GM21390 (cell line): ENCODE data around the gene ROBO2.

Source experiments
- ATAC-seq: cut with Tn5 transposase; IDR thresholded peaks from one replicate; pipeline ENCODE4 v1.9.1; 2021; ENCODE audit not compliant: unreplicated experiment

The ROBO2 gene

DNA sequence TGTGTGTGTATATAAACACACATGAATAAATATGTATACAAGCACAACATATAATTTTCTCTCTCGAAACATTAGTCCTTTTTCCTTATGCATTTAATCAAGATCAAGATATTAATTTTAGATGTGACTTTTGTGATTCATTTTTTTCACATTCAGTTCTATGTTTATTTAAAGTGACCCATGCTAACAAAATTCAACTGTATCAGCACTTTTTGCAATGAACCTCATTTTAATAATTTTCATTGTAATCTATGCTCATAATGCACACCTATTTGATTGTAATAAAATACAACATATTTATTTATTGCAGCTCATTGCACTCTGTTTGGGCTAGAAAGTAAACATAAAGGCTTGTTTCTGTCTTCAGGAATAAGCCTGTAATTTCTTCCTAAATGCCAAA, 586.3 kb downstream of the ROBO2 start:
- ATAC-seq, result no peak

DNA sequence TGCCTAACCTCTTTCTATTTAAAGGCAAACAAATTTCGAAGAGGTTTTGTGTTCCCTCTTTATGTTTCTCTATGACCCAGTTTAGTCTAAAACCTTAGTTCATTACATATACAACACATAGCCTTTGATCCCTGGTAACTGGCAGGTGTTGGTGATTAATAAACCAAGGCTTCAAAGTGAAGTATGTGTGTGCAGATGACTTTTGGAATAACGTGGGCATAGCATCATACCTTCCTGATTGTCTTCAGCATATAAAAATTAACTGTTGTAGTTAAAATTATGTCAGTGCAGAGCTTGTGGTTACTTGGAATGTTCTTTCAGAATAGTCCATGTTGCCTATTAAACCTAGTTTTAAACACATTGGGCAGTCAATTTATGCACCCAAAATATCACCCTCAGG, 608.3 kb downstream of the ROBO2 start:
- ATAC-seq, result no peak

DNA sequence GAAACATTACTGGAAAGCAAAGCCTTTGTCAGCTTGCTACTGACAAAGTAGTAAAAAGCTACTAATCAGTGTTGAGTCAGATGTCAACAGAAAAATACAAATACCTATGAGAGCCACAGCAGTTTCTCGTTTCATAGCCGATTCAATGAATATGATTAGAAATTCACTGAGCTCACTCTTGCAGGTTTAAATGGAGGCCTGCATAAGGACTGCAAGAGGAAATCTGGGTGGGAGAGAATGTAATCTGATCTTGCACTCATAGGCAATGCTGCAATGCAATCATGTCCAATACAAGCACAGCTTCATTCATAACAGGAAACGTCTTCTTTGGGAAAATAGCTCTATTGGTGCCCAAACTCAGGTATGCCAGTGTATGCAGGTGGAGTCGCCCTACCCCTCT, 608.8 kb downstream of the ROBO2 start:
- no peak for ATAC-seq

DNA sequence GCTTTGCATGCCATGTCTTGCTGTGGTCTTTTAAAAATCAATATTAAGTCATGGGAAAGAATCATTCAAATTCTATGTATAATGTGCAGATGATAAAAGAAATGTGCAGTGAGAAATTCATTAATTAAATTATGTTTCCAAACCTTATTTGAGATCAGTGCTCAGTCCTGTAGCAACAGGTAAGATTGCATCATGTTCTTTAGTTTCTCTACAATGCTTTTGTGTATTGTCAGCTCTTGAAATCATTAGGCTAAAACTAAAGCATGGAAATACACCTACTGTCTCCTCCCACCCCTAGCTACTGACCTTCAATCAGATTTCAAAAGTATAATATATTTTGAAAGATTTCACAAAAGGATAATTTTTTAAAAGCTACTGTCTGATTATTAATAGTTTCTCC, 612.7 kb downstream of the ROBO2 start:
- no peak for ATAC-seq

DNA sequence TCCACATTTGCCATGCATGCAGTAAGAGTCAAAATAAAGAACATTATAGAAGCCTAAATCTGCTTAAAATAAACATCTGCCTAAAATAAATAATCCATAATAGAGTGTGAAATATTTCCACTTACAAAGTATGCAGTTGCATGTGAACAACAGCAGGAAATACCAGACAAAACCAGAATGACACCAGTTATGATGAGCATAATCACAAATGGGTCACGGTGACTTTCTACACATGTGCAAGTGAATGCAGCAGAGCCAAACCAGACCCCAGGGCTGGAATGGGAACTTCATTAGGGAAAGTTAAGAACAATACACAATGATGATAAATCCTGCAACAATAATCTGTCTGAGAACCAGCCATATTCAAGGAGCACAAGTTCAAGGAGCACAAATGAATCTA, 615.5 kb downstream of the ROBO2 start:
- ATAC-seq, result no peak

DNA sequence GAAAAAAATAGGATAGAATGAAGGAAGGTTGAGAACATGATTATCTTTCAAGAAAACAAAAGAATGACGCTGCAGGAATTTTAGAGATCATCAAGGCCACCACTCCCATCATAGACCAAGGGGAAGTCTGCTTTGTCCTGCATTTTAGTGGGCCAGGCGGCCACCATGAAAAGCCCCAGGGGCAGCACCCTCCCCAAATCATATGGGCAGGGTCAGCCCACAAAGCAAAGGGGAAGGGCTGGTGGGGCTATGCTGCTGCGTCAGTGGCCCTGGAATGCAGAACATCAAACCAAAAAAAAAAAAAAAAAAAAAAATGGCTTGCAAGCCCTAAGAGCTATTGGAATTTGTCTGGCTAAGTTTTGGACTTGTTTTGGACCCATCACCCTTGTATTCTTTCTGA, 620.8 kb downstream of the ROBO2 start:
- no peak for ATAC-seq

DNA sequence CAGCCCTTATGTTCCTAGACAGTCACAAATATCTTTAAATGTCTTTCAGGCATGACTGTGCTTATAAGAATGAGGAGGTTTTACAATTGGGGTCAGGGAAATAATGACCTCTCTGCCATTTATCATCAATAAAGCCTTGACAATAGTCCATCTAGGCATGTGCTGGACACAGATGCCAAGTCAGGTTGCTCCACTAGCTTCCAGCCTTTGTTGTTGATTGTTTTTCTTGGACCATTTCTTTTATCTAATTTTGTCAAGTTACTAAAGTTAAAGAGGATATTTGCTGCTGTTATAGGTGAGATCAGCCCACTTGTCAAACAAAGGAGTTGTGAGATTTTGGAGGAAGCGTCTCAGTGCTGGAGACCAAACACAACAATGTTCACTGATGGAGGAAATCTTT, 628.0 kb downstream of the ROBO2 start:
- ATAC-seq, result no peak

DNA sequence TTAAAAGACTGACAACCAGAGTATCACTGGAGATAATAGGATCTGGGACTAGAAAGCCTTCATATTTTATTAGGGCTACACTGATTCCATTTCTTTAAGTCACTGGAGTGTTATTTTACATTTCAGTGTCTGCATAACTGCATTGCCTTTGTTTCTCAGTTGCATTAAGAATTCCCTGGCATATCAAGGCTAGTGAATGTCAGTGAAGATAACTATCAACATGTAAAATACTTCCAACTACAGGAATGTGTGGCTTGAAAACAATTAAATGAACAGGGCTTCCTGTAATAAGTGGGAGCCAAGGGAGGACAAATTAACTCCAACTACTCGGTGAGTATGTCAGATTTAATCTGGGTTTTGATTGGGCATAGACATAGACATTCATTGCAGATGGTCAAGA, 628.5 kb downstream of the ROBO2 start:
- ATAC-seq, result no peak

DNA sequence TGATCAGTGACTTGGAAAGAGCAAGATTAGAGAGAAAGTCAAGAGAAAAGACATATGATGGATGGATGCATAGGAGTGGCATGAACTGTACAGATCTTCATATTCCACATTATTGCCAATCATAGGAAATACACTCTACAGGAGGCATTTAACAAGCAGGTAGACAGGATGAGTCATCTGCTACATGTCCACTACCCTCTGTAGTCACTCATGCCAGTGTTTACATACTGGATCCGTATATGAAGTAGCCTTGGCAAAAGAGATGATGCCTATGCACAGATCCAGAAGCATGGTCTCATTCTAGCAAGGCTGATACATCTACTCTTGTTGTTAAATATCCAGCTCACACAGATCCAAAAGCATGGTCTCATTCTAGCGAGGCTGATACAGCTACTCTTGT, 632.1 kb downstream of the ROBO2 start:
- ATAC-seq, result no peak

DNA sequence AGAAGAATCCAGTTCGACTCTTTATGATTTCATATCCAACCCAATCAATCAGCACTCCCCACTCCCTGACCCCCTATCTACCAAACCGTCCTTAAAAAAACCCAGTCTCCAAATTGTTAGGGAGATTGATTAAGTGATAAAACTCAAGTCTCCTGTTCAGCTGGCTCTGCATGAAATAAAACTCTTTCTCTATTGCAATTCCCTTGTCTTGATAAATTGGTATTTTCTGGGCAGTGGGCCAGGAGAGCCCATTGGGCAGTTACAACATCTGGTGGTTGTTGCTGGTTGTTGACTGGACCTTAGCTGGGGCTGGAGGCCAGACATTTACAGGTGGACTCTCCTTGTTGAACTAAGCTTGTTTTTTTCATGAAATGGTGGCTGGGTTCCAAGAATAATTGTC, 642.3 kb downstream of the ROBO2 start:
- ATAC-seq, result no peak

DNA sequence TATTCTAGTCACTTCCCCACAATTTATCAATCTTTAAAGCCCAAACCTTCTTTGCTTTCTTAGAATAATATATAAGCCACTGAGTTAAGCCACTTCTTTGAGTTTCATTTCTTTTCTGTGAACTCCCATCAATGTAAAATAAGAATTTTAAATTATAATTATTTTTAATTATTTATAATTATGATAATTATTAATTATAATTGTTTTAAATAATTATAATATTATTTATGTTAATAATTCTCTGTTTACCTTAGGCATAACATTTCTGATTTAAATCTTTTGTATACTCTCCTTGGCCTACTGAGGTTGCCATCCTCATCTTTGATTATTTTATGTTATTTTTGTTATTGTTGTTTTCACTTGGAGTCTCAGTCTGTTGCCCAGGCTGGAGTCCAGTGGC, 644.2 kb downstream of the ROBO2 start:
- no peak for ATAC-seq

DNA sequence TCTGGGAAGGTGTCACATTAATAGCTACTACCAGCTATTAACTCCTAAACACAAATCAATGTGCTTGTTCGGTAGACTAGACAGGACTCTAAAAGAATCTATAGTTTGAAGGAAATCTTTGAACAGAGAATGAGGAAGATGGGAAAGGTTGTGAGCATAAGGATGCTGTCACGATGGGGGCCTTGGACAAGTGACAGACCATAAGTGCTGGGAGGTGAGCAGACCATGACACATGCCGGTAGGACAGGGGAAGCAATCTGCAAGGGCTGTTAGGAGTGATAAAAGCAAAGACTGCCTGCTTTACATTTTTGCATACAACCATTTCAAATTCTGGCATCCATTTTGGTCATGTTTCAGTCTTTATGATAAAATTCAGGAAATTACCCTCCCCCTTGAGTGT, 645.8 kb downstream of the ROBO2 start:
- no peak for ATAC-seq

DNA sequence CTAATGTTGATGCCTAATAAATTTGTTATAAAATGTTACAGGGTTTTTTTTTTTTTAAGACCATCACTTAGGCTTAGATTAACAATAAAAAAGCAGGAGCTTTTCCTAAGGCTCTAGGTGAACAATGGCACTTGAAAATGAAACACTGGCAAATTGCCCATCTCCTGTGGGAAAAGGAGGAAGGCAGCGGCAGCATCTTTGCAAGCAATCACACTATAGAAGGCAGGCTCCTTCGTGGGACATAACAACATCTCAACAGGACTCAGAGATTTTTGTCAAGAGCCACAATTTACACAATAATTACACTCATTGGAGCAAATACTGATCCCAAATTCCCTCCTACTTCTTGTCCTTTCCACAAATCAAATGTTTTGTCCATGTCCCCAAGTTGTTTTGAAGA, 646.7 kb downstream of the ROBO2 start:
- ATAC-seq, result no peak

DNA sequence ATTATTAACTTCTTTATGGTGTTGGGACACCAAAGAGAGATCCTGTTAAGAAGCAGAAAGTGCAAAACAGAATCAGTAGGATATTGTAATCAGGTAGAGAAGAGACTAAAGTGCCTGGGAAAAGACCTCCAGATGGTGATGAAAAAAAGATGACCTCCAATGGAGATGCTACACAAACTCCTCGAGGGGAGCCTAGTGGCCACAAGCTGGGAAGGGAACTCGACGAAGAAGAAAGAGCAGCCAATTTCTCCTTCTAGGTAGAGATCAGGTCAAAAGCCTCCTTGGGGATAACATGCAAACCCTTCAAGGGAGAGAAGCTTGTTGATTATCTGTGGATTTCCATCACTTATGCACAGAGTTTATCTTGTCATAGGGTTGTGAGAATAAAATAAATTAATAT, 647.6 kb downstream of the ROBO2 start:
- no peak for ATAC-seq

DNA sequence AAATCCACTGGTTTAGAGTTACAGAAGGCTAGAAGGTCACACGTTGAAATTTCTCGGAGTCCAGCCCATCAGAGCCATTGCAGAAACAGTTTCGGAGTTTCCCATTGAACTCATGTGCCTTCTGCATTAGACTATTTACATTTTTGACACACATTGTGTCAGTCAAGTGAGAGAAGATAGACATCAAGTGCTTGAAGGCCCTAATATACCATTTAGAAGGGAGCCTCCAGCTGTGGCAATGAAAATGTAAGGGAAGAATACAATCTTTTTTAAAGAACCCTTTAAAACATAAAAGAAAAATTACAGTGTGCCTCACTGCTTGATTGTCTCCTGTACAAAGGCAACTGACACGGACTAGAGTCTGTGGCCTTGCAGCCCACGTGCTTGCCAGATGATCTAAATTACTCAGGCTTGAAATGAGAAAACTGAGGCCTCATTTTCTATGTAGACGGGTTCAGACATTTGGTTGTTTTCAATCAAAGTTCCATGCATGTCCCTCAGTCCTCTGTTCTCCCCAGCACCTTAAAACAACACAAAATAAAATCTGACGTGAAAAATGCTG, 650.5 kb downstream of the ROBO2 start:
- ATAC-seq, result no peak

DNA sequence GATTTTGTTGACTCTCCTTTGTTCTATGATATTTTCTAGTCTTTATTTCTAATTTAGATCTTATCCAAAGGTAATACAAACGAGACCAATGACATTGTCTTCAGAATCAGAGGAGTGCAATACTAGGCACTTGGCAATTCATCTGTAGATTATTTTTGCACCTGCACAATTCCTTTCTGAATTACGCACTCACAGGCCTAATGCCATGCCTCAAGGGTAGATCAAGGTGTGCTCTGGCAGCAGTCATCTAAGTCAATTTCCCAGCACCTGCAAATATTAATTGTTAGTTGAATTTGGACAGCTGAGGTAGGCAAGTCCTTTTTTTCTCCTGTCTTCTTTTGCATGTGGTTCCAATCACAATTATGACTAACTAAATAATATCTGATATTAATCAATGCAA, 653.2 kb downstream of the ROBO2 start:
- ATAC-seq, result no peak

DNA sequence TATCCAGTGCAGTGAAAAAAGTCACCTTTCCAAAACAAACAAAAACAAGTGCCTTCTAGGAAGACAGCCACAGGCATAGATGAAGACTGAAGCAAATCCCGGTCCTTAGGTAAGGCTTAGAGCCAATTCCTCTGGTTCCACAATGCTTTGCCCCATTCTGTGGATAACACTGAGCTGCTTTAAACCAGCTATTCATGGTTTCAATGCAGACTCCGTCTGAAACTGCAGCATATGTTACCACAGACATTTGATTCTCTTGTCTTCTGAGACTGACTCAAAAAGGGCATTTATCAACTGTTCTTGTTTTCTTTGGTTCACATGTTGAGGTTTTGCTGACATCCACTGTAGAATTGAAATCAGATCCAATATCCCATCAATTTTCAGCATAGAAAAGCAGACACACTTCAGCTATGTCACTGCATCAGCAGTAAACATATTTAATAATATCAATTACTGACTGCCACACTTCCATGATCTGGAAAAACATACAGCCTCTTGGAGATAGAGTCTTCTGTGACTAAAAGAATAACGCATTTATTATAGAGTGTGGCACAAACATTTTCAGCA, 659.3 kb downstream of the ROBO2 start:
- ATAC-seq, result no peak
